Heart left ventricle (tissue), 13 donors: ENCODE data around the gene UMODL1.

Experiments
- POLR2A ChIP-seq, 2 donors: fragments of 450-650 bp; IDR thresholded peaks; one replicate each; pipeline ENCODE4 v1.6.1; 2017; ENCODE audit warnings: antibody characterized with exemption in 2 of 2, mild to moderate bottlenecking in 2 of 2, moderate library complexity in 2 of 2
- TF ChIP-seq, protein P1 (sequence below), 12 donors: fragments of 200-600 bp; sonication (generic) in 4 of 12; IDR thresholded peaks; one replicate each; pipeline versions ENCODE4 v1.5.0 to v1.8.0; 2018 to 2022; ENCODE audit warnings: antibody characterized with exemption in 12 of 12, mild to moderate bottlenecking in 5 of 12
- donor health status: ischemic (EF 13 %, LVEDD 7.1; RV severe dilation, severe dysfunction).
- donor health status: DM: no; HTN: yes; CAD: no.
- donor health status: DM: no; HTN: no; CAD: no.
- donor health status: ischemic (EF 25% LVEDD 6.9; RV normal size, moderate dysfunction).
- donor health status: ischemic (EF 25% LVEDD 5.7; RV mildly dilated, moderate dysfunction).
- donor health status: ischemic (EF 35%, LVEDD 5.7; RV mildly dilated, moderate dysfunction).
- donor health status: nonischemic (EF 11% LVEDD 7.7; RV severe dilation, severe dysfunction).
- donor health status: DM: yes; HTN: yes; CAD: no.
- donor health status: PGD.
- donor health status: ischemic (EF 29% LVEDD 5.4; RV normal size, mild dysfunction).
- donor health status: nonischemic (EF 23%, LVEDD 6.1; RV moderate dilation, normal function).

DNA sequence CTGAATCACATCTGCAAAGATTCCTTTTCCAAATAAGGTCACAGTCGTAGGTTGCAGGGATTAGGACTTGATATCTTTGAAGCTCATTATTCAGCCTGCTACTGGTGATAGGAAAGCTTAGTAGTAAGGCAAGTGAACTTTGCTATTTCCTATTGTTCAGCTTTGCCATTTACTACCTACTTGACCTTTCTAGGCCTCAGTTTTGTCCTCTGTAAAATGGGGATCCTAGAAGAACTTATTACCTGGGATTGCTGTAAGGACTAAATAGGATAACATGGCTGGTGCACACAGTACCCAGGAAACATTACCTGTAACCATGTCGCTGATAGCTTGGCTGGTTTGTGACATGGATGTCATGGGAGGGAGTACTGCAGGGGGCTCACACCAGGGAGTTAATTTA lies 24.5 kb downstream of the UMODL1 start:
- TF ChIP-seq, protein P1, sequence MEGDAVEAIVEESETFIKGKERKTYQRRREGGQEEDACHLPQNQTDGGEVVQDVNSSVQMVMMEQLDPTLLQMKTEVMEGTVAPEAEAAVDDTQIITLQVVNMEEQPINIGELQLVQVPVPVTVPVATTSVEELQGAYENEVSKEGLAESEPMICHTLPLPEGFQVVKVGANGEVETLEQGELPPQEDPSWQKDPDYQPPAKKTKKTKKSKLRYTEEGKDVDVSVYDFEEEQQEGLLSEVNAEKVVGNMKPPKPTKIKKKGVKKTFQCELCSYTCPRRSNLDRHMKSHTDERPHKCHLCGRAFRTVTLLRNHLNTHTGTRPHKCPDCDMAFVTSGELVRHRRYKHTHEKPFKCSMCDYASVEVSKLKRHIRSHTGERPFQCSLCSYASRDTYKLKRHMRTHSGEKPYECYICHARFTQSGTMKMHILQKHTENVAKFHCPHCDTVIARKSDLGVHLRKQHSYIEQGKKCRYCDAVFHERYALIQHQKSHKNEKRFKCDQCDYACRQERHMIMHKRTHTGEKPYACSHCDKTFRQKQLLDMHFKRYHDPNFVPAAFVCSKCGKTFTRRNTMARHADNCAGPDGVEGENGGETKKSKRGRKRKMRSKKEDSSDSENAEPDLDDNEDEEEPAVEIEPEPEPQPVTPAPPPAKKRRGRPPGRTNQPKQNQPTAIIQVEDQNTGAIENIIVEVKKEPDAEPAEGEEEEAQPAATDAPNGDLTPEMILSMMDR (IDR thresholded peaks at IDR 0.05): no peak
- TF ChIP-seq POLR2A (IDR thresholded peaks at IDR 0.05): no peak
